Measurements from ENCODE around the gene LMOD2.
A peak's percentile ranks its signal among the peaks of the same experiment; 100 is the strongest.

DNA sequence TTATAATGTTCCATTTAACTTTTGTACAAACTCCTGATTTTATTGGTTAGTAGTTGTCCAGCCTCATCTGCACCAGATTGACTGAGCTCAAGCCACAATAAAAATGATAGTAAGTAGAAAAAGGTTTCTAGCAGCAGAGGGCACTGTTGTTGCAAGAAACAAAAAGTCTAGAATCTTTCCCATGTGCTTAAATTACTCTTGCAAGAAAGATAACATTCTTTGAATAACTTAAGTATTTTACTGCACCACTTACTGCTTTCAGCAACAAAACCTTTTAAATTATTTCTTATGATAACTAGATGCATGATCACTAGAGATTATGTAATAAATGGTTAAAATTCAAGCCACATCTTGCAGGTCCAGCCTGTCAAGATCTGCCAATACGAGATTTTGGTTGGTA, 27.0 kb downstream of the LMOD2 start:
- TF ChIP-seq, protein P1, sequence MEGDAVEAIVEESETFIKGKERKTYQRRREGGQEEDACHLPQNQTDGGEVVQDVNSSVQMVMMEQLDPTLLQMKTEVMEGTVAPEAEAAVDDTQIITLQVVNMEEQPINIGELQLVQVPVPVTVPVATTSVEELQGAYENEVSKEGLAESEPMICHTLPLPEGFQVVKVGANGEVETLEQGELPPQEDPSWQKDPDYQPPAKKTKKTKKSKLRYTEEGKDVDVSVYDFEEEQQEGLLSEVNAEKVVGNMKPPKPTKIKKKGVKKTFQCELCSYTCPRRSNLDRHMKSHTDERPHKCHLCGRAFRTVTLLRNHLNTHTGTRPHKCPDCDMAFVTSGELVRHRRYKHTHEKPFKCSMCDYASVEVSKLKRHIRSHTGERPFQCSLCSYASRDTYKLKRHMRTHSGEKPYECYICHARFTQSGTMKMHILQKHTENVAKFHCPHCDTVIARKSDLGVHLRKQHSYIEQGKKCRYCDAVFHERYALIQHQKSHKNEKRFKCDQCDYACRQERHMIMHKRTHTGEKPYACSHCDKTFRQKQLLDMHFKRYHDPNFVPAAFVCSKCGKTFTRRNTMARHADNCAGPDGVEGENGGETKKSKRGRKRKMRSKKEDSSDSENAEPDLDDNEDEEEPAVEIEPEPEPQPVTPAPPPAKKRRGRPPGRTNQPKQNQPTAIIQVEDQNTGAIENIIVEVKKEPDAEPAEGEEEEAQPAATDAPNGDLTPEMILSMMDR (IDR thresholded peaks at IDR 0.05; ENCODE audit: insufficient read depth, low read depth, low read length) = peak; percentile 55
- no peak for TF ChIP-seq EZH2 (IDR thresholded peaks at IDR 0.05; ENCODE audit: insufficient read depth, low read length)
